Spinal cord (tissue), 10 donors: Measurements from ENCODE around the gene THBS2. TPM values are rescaled to one million over a fixed set of nuclear protein-coding genes. Genes with fewer than 3 reads are reported as not detected.
A peak's percentile ranks its signal among the peaks of the same experiment; 100 is the strongest.
"Not testable (repeated sequence)": the region's sequence is repeated elsewhere in the genome, so short reads cannot be mapped to it uniquely, and the experiment has no call there.

Experiments
- DNase-seq, 6 donors: peaks; one replicate each; pipeline versions ENCODE4 v3.0.0 to v3.0.0-alpha.2; 2013 to 2015; ENCODE audit warnings: low spot score in 6 of 6, low read depth in 4 of 6
- H3K27ac ChIP-seq: one replicate; pipeline ENCODE4 v1.5.1; 2013; ENCODE audit warnings: low read depth, low read length, control low read depth
- H3K27me3 ChIP-seq: one replicate; pipeline ENCODE4 v1.6.1; 2013; ENCODE audit warnings: low read length; ENCODE audit not compliant: control insufficient read depth, insufficient read depth
- H3K36me3 ChIP-seq: one replicate; pipeline ENCODE4 v1.6.1; 2013; ENCODE audit warnings: low read length; ENCODE audit not compliant: control insufficient read depth, insufficient read depth
- H3K4me1 ChIP-seq: one replicate; pipeline ENCODE4 v1.6.1; 2013; ENCODE audit warnings: low read length; ENCODE audit not compliant: control insufficient read depth, insufficient read depth
- H3K4me3 ChIP-seq: one replicate; pipeline ENCODE4 v1.5.1; 2013; ENCODE audit warnings: low read depth, low read length, control low read depth
- H3K9me3 ChIP-seq: one replicate; pipeline ENCODE4 v1.6.1; 2013; ENCODE audit warnings: low read length; ENCODE audit not compliant: control insufficient read depth, insufficient read depth
- WGBS: methylation state at CpG from one replicate; pipeline ENCODE4 v1.1.5; 2013; ENCODE audit warnings: missing lambda C conversion rate; ENCODE audit not compliant: insufficient coverage; 5-methylcytosine and 5-hydroxymethylcytosine counted together
- polyA plus RNA-seq, 2 donors: library from polyadenylated mRNA; unstranded; fragments of 120-200 nt; gene quantifications; one replicate each; pipeline ENCODE4 v1.2.1, GENCODE V29; 2013; ENCODE audit not compliant: insufficient read length in 2 of 2
- total RNA-seq, 2 donors: library from RNA; depleted of rRNA in 1 of 2; stranded (reverse); fragments of 120-200 nt in 1 of 2; fragments of >200 nt in 1 of 2; gene quantifications; one replicate each; pipeline versions ENCODE4 v1.2.3 to v1.2.4, GENCODE V29; 2013 to 2014
- donor health status: healthy.

The THBS2 gene
- total and polyA plus RNA-seq, 4 donors = 44.3 to 99.4 (median 70.0) TPM

- H3K4me3 ChIP-seq = no peak overlapping the region
- no peaks in the 10 kb centered on the region for H3K27me3 ChIP-seq
- H3K9me3 ChIP-seq = no peaks in the 10 kb centered on the region
- no peak for DNase-seq
- no peak overlapping the region for H3K27ac ChIP-seq
- H3K36me3 ChIP-seq = no peaks in the 10 kb centered on the region
- H3K4me1 ChIP-seq = no peaks in the 10 kb centered on the region
Measured at GRCh38 chr6:169277619-169278018, 24.0 kb upstream of the THBS2 start.

- Histone ChIP-seq H3K27me3 (no peaks in the 10 kb centered on the region), H3K36me3 (no peaks in the 10 kb centered on the region), H3K27ac (no peak overlapping the region), H3K4me3 (no peak overlapping the region), H3K9me3 (no peaks in the 10 kb centered on the region), H3K4me1 (peaks cover 4% of the 10 kb centered on the region)
- no peak for DNase-seq
- 50% methylated on average over 1 of the region's 1 CpG for WGBS
Measured at GRCh38 chr6:169274781-169275180, 21.1 kb upstream of the THBS2 start.

GRCh38 chr6:169273511-169273910 lies 19.9 kb upstream of the THBS2 start:
- Histone ChIP-seq H3K4me3 (no peak overlapping the region), H3K36me3 (no peaks in the 10 kb centered on the region), H3K9me3 (no peaks in the 10 kb centered on the region), H3K27me3 (no peaks in the 10 kb centered on the region), H3K4me1 (peaks cover 4% of the 10 kb centered on the region), H3K27ac (no peak overlapping the region)
- DNase-seq = no peak
- WGBS = 100% methylated on average over 1 of the region's 3 CpGs

- DNase-seq = no peak
- no peak overlapping the region for H3K4me3 ChIP-seq
- H3K36me3 ChIP-seq = no peaks in the 10 kb centered on the region
- H3K4me1 ChIP-seq = peaks cover 4% of the 10 kb centered on the region
- WGBS = no CpG with 5 or more reads among the region's 1 CpG
- H3K9me3 ChIP-seq = no peaks in the 10 kb centered on the region
- H3K27me3 ChIP-seq = no peaks in the 10 kb centered on the region
- no peak overlapping the region for H3K27ac ChIP-seq
Measured at GRCh38 chr6:169271877-169272216, 18.2 kb upstream of the THBS2 start.

GRCh38 chr6:169271158-169271876 lies 17.7 kb upstream of the THBS2 start:
- H3K36me3 ChIP-seq = no peaks in the 10 kb centered on the region
- H3K27me3 ChIP-seq = no peaks in the 10 kb centered on the region
- H3K9me3 ChIP-seq = no peaks in the 10 kb centered on the region
- no peak overlapping the region for H3K4me3 ChIP-seq
- H3K27ac ChIP-seq = no peak overlapping the region
- DNase-seq = peak in 1 of 6 donors; percentile 24
- 57% methylated on average over 8 of the region's 10 CpGs for WGBS
- peaks cover 4% of the 10 kb centered on the region for H3K4me1 ChIP-seq

- DNase-seq, H3K27ac ChIP-seq, H3K36me3 ChIP-seq, H3K27me3 ChIP-seq, H3K4me3 ChIP-seq, H3K4me1 ChIP-seq, H3K9me3 ChIP-seq: not testable (repeated sequence)
Measured at GRCh38 chr6:169270077-169270380, 16.4 kb upstream of the THBS2 start.

- peaks cover 6% of the 10 kb centered on the region for H3K4me1 ChIP-seq
- no peak overlapping the region for H3K27ac ChIP-seq
- no peak for DNase-seq
- no peaks in the 10 kb centered on the region for H3K9me3 ChIP-seq
- H3K4me3 ChIP-seq = no peak overlapping the region
- no peaks in the 10 kb centered on the region for H3K36me3 ChIP-seq
- no peaks in the 10 kb centered on the region for H3K27me3 ChIP-seq
- WGBS = 93% methylated on average over 7 of the region's 9 CpGs
Measured at GRCh38 chr6:169269180-169270076, 15.8 kb upstream of the THBS2 start.

- H3K27ac ChIP-seq = no peak overlapping the region
- WGBS = 91% methylated on average over 1 of the region's 1 CpG
- H3K27me3 ChIP-seq = no peaks in the 10 kb centered on the region
- H3K36me3 ChIP-seq = no peaks in the 10 kb centered on the region
- H3K4me3 ChIP-seq = no peak overlapping the region
- no peak for DNase-seq
- no peaks in the 10 kb centered on the region for H3K9me3 ChIP-seq
- H3K4me1 ChIP-seq = peaks cover 17% of the 10 kb centered on the region
Measured at GRCh38 chr6:169268276-169268675, 14.6 kb upstream of the THBS2 start.

GRCh38 chr6:169266746-169267591 lies 13.3 kb upstream of the THBS2 start:
- no peak for DNase-seq
- Histone ChIP-seq H3K27ac (no peak overlapping the region), H3K27me3 (no peaks in the 10 kb centered on the region), H3K36me3 (no peaks in the 10 kb centered on the region), H3K9me3 (no peaks in the 10 kb centered on the region), H3K4me3 (no peak overlapping the region), H3K4me1 (peaks cover 22% of the 10 kb centered on the region)
- 82% methylated on average over 5 of the region's 15 CpGs for WGBS
